GM08714 (cell line): ENCODE results near the gene E2F3.

ENCODE experiments used
- H3K4me3 ChIP-seq: fragments of 200-500 bp; sonication (Bioruptor generic); 2 replicates; pipeline ENCODE4 v1.5.1; 2014; ENCODE audit warnings: mild to moderate bottlenecking, low read length, inconsistent platforms
- ZNF274 ChIP-seq: IDR thresholded peaks from 2 replicates; pipeline ENCODE4 v1.6.1; 2012; ENCODE audit warnings: mild to moderate bottlenecking, low read depth, low read length

E2F3 gene

GRCh38 chr6:20433321-20433720, 31.6 kb downstream of the E2F3 start:
- no peak for TF ChIP-seq ZNF274
- H3K4me3 ChIP-seq = no peak overlapping the region

GRCh38 chr6:20433929-20434328, 32.2 kb downstream of the E2F3 start:
- no peak overlapping the region for H3K4me3 ChIP-seq
- no peak for TF ChIP-seq ZNF274

- TF ChIP-seq ZNF274 = no peak
- H3K4me3 ChIP-seq = no peak overlapping the region
These were observed 33.1 kb downstream of the E2F3 start for GRCh38 chr6:20434766-20435165.

GRCh38 chr6:20436719-20437118, 35.0 kb downstream of the E2F3 start:
- TF ChIP-seq ZNF274 = no peak
- H3K4me3 ChIP-seq = no peak overlapping the region

- TF ChIP-seq ZNF274 = no peak
- no peak overlapping the region for H3K4me3 ChIP-seq
These were observed 36.0 kb downstream of the E2F3 start for GRCh38 chr6:20437639-20438038.

- H3K4me3 ChIP-seq = no peak overlapping the region
- no peak for TF ChIP-seq ZNF274
These were observed 36.9 kb downstream of the E2F3 start for GRCh38 chr6:20438462-20439070.

- 0 out of 2 replicates have a peak, but pooled peaks have one; percentile 17 for TF ChIP-seq ZNF274
- no peak overlapping the region for H3K4me3 ChIP-seq
These were observed 37.9 kb downstream of the E2F3 start for GRCh38 chr6:20439558-20439957.

GRCh38 chr6:20440296-20440695, 38.6 kb downstream of the E2F3 start:
- H3K4me3 ChIP-seq = no peak overlapping the region
- TF ChIP-seq ZNF274 = no peak

GRCh38 chr6:20441236-20441635, 39.6 kb downstream of the E2F3 start:
- H3K4me3 ChIP-seq = no peak overlapping the region
- TF ChIP-seq ZNF274 = no peak

GRCh38 chr6:20441921-20442320, 40.2 kb downstream of the E2F3 start:
- H3K4me3 ChIP-seq = no peak overlapping the region
- no peak for TF ChIP-seq ZNF274

GRCh38 chr6:20444786-20445271, 43.1 kb downstream of the E2F3 start:
- TF ChIP-seq ZNF274 = no peak
- H3K4me3 ChIP-seq = no peak overlapping the region

- no peak overlapping the region for H3K4me3 ChIP-seq
- no peak for TF ChIP-seq ZNF274
These were observed 45.5 kb downstream of the E2F3 start for GRCh38 chr6:20447157-20447556.

- TF ChIP-seq ZNF274 = no peak
- H3K4me3 ChIP-seq = no peak overlapping the region
These were observed 46.0 kb downstream of the E2F3 start for GRCh38 chr6:20447581-20448132.

- no peak overlapping the region for H3K4me3 ChIP-seq
- no peak for TF ChIP-seq ZNF274
These were observed 47.1 kb downstream of the E2F3 start for GRCh38 chr6:20448828-20449227.

GRCh38 chr6:20454204-20454824, 52.6 kb downstream of the E2F3 start:
- no peak overlapping the region for H3K4me3 ChIP-seq
- TF ChIP-seq ZNF274 = no peak

GRCh38 chr6:20455251-20455940, 53.7 kb downstream of the E2F3 start:
- TF ChIP-seq ZNF274 = no peak
- no peak overlapping the region for H3K4me3 ChIP-seq
